Measurements from ENCODE around the gene SBNO2.

SBNO2 gene

DNA sequence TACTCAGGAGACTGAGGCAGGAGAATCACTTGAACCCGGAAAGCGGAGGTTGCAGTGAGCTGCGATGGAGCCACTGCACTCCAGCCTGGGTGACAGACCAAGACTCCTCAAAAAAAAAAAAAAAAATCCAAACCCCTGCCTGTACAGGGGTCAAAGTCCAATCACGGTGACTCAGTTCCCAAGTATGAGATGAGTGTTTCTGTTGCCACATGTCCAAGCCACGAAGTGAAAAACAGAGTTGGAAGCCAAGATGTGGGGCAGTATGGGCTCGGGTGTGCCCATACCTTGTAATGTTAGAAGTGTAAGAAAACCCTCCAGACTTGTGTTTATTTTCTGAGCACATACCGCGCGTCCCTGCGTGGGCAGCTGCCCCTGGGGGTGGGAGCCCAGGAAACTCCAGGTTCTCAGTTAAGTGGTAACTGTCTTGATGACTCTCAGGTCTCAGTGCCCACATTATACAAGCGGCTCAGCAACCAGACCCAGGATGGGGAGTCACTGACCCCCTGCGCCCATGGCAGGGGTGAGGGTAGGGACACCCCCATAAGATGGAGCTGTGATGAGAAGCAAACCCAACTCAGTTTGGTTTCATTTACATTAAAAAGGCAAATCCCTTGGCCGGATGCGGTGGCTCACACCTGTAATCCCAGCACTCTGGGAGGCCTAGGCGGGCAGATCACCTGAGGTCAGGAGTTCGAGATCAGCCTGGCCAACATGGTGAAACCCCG lies 71.5 kb downstream of the SBNO2 start:
- TF ChIP-seq, protein P1, sequence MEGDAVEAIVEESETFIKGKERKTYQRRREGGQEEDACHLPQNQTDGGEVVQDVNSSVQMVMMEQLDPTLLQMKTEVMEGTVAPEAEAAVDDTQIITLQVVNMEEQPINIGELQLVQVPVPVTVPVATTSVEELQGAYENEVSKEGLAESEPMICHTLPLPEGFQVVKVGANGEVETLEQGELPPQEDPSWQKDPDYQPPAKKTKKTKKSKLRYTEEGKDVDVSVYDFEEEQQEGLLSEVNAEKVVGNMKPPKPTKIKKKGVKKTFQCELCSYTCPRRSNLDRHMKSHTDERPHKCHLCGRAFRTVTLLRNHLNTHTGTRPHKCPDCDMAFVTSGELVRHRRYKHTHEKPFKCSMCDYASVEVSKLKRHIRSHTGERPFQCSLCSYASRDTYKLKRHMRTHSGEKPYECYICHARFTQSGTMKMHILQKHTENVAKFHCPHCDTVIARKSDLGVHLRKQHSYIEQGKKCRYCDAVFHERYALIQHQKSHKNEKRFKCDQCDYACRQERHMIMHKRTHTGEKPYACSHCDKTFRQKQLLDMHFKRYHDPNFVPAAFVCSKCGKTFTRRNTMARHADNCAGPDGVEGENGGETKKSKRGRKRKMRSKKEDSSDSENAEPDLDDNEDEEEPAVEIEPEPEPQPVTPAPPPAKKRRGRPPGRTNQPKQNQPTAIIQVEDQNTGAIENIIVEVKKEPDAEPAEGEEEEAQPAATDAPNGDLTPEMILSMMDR (IDR thresholded peaks at IDR 0.05; ENCODE audit: borderline replicate concordance, insufficient read depth, low read depth, low read length) = no peak
- no peak overlapping the region for H3K4me3 ChIP-seq (ENCODE audit: low read depth, low read length)

DNA sequence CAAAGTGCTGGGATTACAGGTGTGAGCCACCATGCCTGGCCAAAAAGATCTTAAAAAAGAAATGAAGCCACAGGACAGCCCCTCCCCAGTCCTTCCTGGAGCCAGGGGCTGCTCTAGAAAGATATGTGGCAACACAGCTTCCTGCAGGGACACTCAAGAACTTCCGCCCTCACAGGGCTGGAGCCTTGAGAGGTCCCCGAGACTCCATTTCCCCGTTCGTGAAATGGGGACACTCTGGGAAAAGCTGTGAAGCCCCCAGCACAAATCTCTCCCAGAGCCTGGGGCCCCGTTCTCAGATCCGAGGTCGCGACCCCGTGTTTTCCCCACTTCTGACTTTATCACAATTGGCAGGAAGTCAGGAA lies 72.8 kb downstream of the SBNO2 start:
- TF ChIP-seq, protein P1 (IDR thresholded peaks at IDR 0.05; ENCODE audit: borderline replicate concordance, insufficient read depth, low read depth, low read length) = no peak
- H3K4me3 ChIP-seq (ENCODE audit: low read depth, low read length) = no peak overlapping the region

DNA sequence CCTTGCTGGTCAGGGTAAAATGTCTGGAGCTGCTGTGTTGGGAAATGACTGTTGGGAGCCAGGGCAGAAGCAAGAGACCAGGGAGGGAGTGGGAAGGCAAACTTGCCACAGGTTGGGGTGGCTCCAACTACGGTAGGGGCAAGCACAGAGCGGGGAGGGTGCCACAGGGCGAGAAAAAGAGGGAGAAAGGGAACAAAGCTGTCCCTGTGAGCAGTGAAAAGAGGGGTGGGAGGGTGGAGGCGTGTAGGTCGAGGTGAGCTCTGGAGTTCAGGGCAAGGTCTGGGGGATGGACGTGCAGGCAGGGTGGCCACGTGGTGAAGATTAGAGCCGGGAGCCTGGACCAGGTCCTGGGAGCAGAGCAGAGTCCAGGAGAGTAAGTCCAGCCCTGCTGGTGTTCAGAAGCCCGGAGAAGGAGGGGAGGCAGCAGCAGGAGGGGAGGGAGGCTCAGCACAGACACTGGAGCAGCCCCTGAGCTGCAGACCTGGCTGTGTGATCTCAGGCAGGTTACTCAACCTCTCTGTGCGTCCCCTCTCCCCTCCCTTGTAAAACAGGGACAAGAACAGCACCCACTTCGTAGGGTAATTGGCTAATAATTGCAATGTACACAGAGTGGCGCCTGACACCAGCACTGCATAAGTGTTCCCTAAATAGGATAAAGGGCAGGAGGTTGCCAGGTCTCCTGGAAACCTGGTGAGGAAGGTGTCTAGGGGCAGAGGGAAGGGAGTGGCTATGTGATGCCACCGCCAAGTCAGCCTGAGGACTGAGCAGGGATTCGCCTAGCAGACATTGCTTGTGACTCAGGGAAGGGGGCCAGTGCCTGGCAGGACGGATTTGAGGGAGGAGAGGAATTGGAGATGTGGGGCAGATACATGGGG lies 75.7 kb downstream of the SBNO2 start:
- TF ChIP-seq, protein P1 (IDR thresholded peaks at IDR 0.05; ENCODE audit: borderline replicate concordance, insufficient read depth, low read depth, low read length) = no peak
- no peak overlapping the region for H3K4me3 ChIP-seq (ENCODE audit: low read depth, low read length)

DNA sequence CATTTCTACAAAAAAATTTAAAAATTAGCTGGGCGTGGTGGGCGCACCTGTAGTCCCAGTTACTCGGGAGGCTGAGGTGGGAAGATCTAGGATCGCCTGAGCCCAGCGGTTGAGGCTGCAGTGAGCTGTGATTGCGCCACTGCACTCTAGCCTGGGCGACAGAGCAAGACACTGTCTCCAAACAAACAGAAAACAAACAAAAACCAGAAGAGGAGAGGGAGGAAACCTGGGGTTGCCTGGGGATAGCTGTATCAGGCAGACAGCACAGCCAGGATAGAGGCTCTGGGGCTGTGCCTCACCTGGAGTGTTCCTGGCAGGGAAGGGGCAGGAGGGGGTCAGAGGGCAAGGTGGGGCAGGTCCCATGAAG lies 76.3 kb downstream of the SBNO2 start:
- TF ChIP-seq, protein P1 (IDR thresholded peaks at IDR 0.05; ENCODE audit: borderline replicate concordance, insufficient read depth, low read depth, low read length) = no peak
- H3K4me3 ChIP-seq (ENCODE audit: low read depth, low read length) = no peak overlapping the region

DNA sequence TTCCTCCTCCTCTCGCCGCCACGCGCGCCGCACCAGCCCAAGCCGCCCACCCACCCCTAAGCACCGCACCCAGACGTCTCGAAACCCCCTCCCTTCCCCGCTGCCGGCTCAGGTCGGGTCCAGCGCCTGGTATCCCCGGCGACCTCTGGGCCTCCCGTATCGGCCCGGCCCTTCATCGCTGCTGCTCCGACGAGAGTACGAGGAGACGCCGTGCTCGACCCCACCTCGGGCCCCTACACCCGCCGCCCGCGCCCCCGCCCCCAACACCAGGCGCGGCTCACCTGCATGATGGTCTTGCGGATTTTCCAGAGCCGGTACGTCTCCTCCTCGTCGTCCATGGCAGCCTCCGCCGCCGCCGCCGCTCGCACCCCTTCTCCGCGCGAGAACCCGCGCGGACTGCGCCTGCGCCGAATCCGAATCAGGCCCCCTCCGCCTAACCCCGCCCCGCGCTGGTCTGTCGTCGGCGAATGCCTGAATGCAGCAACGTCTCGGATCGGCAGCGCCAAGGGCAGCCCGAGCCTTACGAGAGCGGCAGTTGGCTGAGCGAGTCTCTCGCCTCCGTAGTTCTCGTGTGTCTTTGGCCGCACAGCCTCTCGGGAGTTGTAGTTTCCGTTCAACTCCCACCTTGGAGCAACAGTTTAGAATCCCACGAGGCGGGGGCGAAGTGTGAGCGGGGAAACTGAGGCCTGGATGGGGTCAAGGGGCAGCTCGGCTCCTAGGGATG lies 78.9 kb downstream of the SBNO2 start, which contains the start of gene POLR2E:
Gene POLR2E (minus strand): TSS at position 398 of the 724 bp plus-strand sequence. CDS start 60 bp downstream, at position 338.
- peak within 1 kb of the TSS; percentile 78 for H3K4me3 ChIP-seq (ENCODE audit: low read depth, low read length)
- TF ChIP-seq, protein P1 (IDR thresholded peaks at IDR 0.05; ENCODE audit: borderline replicate concordance, insufficient read depth, low read depth, low read length) = no peak

DNA sequence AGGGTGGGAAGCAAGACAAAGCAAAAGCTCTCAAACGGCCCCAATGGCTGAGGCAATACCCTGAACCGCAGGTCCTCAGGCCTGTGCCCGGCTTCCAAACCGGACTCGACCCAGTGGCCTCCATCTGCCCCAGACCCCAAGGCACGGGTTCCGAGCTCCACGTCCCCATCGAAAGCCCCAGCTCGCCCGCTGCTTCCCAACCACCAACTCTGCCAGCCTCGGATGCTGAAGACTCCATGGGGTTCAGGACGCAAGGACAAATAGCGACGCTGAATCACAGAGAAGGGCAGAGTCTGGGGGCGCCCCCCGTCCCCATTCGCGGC lies 79.5 kb downstream of the SBNO2 start:
- TF ChIP-seq, protein P1 (IDR thresholded peaks at IDR 0.05; ENCODE audit: borderline replicate concordance, insufficient read depth, low read depth, low read length) = no peak
- H3K4me3 ChIP-seq (ENCODE audit: low read depth, low read length) = peak overlapping the region; percentile 78
